ENCODE results near the gene THEMIS.

The THEMIS gene

GRCh38 chr6:127924440-127924839 is 23.6 kb upstream of the THEMIS start:
- TF ChIP-seq CTCF (IDR thresholded peaks at IDR 0.05) = no peak
- H3K27ac ChIP-seq = no peak overlapping the region
- DNase-seq (ENCODE audit: low spot score) = no peak
- no peak overlapping the region for H3K4me3 ChIP-seq

- H3K27ac ChIP-seq = no peak overlapping the region
- no peak for TF ChIP-seq CTCF (IDR thresholded peaks at IDR 0.05)
- no peak for DNase-seq (ENCODE audit: low spot score)
- no peak overlapping the region for H3K4me3 ChIP-seq
Measured at GRCh38 chr6:127924031-127924430, 23.2 kb upstream of the THEMIS start.

- no peak for DNase-seq (ENCODE audit: low spot score)
- Histone ChIP-seq H3K27ac (no peak overlapping the region), H3K4me3 (no peak overlapping the region)
- no peak for TF ChIP-seq CTCF (IDR thresholded peaks at IDR 0.05)
Measured at GRCh38 chr6:127923135-127923534, 22.3 kb upstream of the THEMIS start.

GRCh38 chr6:127921982-127922381 is 21.1 kb upstream of the THEMIS start:
- TF ChIP-seq CTCF (IDR thresholded peaks at IDR 0.05) = no peak
- no peak overlapping the region for H3K4me3 ChIP-seq
- H3K27ac ChIP-seq = no peak overlapping the region
- DNase-seq (ENCODE audit: low spot score) = no peak

- DNase-seq (ENCODE audit: low spot score) = no peak
- H3K27ac ChIP-seq = no peak overlapping the region
- H3K4me3 ChIP-seq = no peak overlapping the region
- TF ChIP-seq CTCF (IDR thresholded peaks at IDR 0.05) = no peak
Measured at GRCh38 chr6:127920804-127921203, 19.9 kb upstream of the THEMIS start.

- TF ChIP-seq CTCF (IDR thresholded peaks at IDR 0.05) = no peak
- DNase-seq (ENCODE audit: low spot score) = no peak
- H3K27ac ChIP-seq = no peak overlapping the region
- no peak overlapping the region for H3K4me3 ChIP-seq
Measured at GRCh38 chr6:127918506-127919427, 17.9 kb upstream of the THEMIS start.

GRCh38 chr6:127917766-127918165 is 16.9 kb upstream of the THEMIS start:
- H3K4me3 ChIP-seq = no peak overlapping the region
- no peak for DNase-seq (ENCODE audit: low spot score)
- TF ChIP-seq CTCF (IDR thresholded peaks at IDR 0.05) = no peak
- H3K27ac ChIP-seq = no peak overlapping the region

All from coronary artery (tissue), 2 donors.